HG03442 (cell line): ENCODE measurements around the gene LHX6.

Source experiments
- ATAC-seq: cut with Tn5 transposase; IDR thresholded peaks from one replicate; pipeline ENCODE4 v1.9.1; 2021; ENCODE audit warnings: mild to moderate bottlenecking, moderate library complexity; ENCODE audit not compliant: unreplicated experiment

LHX6 gene

DNA sequence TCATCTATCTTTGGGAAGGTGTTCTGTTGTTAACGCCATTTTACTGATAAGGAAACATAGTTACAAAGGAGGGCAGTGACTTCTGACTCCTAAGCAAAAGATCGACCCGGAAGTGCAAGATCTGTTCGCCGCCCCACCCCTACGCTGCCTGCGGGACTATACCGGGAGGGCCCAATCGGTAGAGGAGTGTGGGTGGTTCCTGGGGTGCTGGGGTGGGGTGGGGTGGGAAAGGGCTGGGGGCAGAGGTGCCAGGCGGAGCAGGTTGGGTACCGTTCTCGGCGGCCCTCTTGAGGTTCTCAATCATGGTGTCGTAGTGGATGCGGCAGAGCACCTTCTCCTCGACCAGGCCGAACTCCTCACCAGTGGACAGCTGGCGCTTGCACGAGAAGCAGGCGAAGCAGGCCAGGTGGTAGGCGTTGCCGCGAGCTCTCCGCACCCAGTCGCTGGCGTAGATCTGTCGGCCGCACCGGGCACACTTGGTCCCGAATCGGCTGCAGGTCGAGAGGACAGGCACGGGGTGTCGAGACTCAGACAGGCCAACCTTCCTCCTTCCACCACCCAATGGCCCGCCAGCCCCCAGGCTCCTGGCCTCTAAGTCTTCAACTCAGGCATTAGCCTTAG is 11.8 kb downstream of the LHX6 start:
- no peak for ATAC-seq

DNA sequence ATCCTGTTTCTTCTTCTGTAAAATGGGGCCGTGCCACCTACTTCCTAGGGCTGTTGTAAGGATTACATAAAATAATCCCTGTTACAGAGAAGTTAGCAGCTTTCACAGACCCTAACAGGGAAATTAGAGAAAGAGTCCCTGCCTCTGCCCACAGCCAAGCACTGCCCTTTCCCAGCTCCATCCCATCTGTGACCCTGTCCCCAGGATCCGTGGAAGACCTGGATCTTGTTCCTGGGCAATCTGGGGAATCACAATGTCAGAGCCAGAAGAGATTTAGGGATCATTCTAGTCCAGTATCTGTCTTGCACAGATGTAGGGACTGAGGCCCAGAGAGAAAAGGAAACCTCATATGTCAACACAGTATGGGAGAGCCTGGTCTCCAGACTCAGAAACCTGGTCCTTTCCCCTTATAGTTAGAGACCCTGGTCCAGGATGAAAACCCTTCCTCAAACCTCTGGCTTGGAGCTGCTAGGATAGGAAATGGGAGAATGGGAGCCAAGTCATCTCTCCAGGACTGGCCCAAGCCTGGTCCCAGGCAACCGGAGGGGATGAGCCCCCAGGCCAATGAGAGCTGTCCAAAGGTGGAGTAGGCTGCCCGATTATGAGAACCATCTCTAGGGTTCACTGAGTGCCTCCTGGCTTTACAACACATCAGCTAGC is 12.5 kb downstream of the LHX6 start:
- ATAC-seq, result no peak

DNA sequence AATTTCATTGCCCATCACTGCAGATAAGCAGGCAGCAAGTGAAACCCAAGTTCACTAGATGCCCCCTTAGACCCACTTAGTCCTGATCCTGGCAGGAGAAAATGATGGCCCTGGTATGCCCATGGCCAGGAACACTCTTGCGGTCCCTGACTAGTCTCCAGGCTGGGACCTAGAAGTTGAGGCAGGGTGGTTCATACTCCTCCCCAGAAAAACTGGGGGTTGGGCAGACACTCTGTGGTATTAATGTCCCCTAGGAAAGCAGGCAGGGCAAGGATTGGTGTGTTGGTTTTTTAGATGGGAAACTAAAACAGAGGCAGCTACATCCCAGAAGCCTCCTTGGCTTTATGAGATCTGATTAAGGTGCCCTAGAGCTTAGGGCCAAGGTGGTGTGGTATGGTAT is 13.1 kb downstream of the LHX6 start:
- ATAC-seq, result no peak

DNA sequence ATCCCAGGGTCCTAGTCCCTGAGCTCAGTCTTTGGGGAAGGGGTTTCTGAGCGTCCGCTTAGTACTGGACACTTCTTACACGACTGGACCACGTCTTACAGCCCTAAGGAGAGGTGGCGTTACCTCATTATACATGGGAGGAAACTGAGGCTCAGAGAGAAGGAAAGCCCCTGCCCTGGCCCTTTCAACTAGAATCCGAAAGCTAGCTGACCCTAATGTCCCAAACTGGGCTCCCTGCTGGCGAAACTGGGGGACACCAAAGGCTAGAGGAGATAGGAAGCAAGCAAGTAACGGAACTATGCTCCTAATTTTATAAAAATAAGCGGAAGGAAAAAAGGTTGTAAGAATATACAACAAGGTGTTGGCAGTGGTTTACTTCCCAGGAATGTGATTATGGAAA is 14.2 kb downstream of the LHX6 start:
- no peak for ATAC-seq

DNA sequence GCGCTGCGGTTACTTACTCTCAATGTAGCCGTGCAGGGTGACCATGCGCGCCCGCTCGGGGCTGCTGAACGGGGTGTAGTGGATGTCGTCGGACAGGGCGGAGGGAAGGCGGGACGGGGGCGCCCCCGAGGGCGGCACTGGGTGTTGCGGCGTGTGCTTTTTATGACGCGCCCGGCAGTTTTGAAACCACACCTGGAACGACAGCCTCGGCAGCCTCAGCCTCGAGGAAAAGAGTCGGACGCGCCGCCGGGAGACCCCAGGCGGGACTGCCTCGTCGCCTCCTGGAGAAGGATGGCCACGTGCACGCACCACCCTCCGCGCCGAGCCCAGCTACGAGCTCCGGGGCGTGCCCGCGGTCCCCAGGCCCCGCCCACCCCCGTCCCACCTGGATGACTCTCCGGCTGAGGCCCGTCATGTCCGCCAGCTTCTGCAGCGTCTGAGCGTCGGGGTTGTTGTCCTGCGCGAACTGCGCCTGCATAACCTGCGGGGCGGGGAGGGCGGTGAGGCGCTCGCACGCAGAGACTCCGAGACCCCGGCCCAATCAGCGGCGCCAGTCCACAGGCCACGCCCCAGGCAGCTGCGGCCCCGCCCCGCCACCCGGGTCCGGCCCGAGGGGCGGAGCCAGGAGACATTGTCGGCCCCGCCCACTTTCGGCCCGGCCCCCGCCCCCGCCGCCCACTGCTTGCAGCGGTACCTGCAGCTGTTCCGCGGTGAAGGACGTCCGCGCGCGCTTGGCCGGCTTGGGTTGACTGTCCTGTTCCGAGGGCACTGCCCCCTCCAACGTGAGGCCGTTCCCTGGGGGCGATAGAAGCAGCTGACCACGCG is 15.0 kb downstream of the LHX6 start:
- peak; percentile 53 for ATAC-seq

DNA sequence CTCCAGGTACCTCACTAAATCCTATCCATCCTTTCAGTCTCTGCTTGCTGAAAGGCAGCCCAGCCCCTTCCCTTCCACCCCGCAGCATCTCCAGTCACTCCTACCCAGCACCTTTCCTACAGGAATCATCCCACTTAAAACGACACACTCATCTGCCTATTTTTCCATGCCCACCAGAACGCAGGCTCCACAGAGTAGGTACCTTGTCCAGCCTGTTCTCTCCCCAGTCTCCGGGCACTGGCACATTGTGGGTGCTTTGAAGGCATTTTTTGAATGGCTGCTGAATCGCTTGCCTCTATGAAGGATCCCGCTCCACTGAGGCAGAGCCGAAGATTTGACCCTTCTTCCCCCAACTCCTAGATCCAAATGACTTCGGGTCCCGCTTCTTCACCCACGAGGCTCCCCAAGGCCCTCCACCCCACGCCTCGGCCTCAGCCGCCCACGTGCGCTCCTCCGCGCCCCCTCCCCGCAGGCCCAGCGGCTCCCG is 15.6 kb downstream of the LHX6 start:
- no peak for ATAC-seq

DNA sequence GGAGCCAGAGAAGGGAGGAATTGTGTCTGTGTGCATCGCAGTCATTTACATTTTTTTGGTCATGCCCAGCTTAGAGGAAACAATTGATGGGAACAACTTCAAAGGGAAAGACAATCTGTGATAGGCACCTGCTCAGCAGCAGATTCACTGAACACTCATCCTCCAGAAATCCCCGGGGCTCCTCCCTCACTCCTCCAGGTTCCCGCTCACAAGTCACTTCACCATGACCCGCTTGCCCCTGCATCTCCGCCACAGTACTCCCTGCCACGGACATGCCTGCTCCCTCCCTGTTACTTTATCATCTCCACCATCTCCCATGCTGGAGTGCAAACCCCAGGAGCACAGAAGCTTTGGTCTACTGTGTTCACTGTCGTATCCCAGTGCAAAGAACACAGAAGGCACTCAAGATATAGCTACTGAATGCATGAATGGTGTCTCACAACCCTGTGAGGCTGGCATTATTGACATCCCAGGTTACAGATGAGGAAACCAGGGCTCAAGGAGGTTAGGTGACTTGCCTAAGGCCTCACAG is 16.2 kb downstream of the LHX6 start:
- no peak for ATAC-seq

DNA sequence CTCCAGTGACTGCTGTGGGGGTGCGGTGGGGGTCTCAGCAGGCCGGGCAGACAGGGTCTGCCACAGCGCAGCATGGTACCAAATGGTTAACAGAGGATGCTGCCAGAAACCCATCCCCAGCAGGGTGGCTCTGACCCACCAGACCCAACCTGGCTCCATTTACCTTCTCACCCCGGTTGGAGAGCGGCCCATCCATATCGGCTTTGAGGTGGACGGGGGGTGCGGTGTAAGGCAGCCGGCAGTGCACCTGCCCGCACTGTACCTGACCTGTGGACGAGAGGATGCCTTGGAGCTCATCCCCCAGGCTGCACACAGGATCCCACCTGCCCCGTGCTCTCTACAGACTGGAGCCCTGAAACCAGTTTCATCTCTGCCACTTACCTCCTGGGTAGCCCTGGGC is 19.3 kb downstream of the LHX6 start:
- ATAC-seq, result no peak

DNA sequence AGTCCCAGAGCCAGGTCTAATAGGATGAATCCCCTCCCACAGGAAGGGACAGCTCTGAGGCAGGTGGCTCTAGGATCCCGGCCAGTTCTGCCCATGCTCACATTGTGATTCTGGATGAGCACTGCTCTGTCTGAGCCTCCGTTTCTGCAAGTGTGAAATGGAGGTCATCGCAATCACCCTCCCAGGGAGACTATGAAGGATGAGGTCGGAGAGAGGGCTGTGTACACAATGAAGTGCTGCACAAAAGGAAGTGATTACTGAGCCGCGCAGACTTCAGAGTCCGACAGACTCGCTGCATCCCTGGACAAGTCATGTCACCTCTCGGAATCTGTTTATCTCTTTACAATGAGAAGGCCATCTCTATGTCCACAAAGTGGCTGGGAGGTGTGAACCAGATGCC is 21.7 kb downstream of the LHX6 start:
- no peak for ATAC-seq

DNA sequence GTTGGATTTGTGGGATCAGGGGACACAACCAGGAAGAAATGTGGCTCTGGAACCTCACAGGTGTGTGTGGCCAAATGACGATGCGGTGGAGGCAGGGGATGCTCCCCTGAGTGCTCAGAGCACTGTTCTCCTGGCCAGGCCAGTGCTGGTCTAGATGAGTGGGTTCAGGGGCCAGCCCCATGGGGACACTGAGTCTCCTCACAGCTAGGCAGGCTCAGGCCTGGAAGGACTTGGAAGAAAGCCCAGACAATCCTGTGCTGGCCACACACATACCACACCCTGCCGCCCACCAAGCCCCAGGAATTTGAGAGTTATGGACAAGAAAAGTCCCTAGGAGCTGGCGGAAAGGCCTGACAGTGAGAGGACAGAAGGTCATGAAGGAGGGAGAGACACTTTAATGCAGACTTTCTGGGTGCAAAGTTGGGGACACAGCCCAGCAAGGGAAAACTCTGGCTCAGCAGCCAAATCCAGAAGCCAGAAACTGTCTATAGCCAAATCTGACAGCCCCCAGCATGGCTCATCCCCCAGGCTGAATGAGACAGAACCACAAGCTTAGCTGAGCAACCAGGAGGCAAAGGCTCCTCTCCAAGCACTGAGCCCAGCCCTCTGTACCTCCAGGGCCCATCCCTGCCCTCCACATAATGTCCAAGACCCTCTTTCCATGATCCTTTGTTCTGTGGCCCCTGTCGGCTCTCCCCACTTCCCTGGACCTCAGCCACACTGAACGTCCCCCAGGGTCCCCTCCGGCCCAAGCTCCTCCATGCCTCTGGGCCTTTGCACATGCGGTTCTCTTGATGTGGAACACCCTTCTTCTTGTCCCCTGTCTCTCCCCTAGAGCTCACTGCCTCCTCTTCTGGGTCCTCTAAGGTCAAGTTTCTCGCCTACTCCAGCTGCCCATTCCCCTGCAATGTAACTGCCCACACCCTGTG is 22.4 kb downstream of the LHX6 start:
- no peak for ATAC-seq

DNA sequence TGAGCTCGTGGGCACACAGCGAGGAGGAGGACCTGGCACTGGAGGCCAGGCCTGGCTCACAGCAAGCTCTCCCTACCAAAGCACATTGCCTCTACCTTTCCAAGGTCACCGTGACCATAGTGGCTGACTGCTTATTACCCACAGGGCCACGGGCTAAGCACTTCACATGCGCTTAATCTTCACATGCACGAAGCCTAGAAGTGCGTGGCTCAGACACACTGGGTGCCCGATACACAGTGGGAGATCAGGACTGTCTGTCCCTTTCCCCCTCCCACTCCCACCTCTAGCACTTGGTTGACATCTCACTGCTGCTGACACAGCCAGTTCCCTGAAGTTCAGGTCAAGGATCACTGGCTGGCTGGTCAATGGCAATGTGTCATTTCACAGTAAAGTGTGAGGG is 23.6 kb downstream of the LHX6 start:
- ATAC-seq, result no peak

DNA sequence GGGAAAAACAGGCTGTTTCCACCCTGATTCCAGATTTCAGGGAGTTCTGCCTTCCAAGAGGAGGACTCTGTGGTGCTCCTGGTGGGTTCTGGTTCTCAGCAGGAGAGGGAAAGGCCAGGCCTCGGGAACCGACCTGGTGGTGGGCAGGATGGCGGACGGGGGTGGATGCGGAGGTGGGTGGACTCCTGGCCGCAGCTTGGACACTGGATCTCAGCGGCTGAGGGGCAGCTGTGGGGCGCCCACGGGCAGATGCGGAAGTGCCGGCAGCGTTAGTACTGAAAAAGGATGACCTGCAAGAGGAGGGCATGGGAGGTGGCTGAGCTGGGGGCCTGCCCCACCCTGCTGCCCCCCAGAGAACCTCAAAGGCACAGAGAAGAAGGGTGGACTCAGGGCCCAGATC is 24.3 kb downstream of the LHX6 start:
- ATAC-seq, result no peak

DNA sequence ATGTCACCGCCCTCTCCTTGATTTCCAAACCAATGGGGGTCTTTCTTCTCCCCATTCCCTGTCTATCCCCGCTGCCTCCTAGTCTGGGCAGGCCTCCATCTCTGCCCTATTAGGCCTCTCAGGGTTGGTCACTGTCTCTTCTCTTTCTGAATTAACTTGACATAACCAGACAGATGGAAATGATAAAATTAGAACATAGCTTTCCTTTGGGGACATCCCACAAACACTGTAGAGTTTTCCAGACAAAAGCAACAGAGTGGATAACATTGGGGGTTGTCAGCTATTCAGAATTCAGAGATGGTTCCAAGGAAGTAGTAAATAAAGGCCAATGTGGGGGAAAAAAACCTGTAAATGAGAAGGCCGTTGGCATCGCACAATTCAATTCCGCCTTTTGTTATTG is 24.7 kb downstream of the LHX6 start:
- ATAC-seq, result no peak

DNA sequence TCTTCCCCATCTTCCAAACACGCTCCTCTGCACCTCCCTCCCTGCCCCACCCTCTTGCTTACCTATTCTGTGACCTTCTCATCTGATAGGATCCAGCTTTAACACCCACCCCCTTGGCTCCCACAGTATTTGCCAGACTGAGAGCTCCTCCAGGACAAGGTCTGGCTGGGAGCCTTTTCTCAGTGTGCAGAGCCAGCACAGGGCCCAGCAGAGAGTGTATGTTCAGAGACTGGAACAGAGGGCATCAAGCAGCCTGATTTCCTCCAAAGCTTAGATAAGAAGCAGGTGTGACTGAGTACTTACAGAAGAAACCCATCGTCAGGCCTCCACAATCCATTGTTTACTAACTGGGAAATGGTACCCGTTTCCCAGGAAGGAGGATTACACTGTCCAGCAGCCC is 26.6 kb downstream of the LHX6 start:
- no peak for ATAC-seq

DNA sequence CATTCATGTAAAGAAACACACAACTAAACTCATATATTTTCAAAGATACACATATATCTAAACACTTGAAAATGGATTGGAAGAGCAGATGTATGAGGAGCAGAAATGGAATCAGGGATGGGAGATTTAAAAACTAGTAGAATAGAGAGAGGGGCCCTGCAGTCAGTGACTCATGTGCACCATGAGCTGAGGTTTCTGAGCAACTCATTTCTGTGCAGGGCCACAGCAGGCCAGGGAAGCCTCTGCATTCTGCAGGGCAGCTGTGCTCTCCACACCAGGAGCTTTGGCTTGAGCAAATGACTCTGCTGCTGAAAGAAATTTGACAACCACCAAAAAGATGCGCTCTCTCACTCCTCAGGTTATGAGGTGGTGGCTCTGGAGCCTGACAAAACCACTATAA is 27.1 kb downstream of the LHX6 start:
- ATAC-seq, result no peak

DNA sequence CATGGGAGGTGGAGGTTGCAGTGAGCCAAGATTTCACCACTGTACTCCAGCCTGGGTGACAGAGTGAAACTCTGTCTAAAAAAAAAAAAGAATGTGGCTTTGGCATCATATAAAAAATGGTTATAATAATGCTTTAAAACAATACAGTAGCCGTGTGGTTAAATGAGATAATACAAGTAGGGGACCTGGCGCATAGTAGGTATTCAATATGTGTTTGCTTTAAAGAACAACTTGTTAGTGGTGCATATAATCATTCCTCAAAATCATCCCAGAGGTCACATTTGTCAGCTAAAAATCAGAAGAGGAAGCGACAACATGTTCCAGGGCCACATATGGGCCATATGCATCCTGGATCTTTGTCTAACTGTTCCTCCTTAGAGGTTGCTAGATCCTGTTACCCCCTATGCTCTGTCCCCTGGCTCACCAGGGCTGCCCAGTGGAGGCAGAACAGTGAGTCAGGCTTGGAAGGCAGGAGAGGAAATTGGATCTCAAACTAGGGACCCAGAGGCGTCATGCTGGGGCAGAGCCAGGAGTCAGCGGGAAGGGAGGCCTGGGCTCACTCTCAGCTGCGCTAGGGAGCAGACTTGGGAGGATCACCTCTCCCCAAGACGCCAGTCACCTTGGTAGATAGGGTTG is 27.7 kb downstream of the LHX6 start:
- ATAC-seq, result no peak

DNA sequence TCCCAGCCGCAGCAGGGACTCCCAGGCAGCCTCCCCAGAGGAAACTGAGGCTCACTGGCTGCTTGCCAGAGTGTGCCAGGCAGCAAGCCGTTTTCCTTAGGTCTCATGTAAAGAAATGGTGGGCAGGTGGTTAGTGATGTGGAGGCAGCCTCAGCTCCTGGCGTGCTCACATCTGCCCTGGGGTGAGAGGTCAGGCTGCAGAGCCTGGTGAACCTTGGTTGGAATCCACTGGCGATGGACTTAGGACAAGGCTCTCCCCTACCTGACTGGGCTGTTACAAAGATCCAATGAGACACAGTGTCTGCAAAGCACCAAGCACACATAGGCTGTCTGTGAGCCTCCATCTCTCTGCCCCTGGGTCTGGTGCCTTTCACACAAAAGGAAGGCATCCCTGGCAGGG is 30.9 kb downstream of the LHX6 start:
- ATAC-seq, result no peak

DNA sequence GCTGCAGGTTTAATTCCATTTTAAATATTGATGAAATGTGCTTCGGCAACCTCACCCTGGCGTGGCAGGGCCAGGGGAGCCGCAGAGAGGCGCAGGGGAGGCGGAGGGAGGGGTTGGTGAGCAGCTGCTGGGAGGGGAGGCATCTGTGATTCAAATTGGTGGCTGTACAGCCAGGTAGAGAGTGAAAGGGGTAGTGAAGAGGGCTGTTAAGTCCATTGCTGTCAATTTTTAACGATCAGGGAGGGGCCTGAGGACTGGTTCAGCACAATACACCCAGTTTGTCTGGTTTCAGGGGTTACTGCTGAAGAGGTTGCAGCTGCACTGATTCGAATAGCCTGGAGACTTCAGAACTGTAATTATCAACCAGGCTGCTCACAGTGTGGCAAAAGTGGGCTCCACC is 31.3 kb downstream of the LHX6 start:
- ATAC-seq, result no peak

DNA sequence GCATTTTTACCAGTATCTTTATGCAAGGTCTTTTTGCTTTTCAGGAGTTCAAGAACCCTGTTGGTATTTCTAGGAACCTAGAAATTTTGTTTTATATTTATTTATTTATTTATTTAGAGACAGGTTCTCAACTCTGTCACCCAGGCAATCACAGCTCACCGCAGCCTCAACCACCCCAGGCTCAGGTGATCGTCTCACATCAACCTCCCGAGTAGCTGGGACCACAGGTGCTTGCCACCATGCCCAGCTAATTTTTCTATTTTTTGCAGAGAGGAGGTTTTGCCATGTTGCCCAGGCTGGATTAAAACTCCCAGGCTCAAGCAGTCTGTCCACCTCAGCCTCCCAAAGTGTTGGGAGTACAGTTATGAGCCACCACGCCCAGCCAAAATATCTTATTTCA is 32.9 kb downstream of the LHX6 start:
- no peak for ATAC-seq

DNA sequence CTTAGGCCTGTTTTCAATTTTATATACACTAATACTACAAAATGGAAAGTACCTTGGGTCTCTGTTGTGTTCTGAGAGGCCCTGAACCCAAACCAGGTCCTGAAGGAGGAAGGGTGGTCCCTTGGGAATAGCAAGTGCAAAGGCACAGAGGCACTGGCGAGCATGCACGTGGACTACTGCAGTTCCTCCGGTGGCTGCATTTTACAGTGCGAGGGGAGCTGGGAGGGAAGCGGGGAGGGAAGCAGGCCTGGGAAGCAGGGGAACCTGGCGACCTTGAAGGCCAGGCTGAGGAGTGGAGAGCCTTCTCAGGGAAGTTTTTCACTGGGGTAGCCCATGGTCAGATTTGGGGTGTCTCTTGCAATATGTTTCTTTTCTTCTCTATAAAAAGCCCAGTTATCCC is 35.1 kb downstream of the LHX6 start:
- ATAC-seq, result no peak
